Endodermal cell (in vitro differentiated cells): ENCODE measurements around the gene KLHL24. TPM values are rescaled to one million over a fixed set of nuclear protein-coding genes. Genes with fewer than 3 reads are reported as not detected.

Experiments used
- DNase-seq: peaks from one replicate; pipeline ENCODE4 v3.0.0-alpha.2; 2017
- H3K27ac ChIP-seq: 2 replicates; pipeline ENCODE4 v1.5.1; 2013; ENCODE audit warnings: mild to moderate bottlenecking, low read depth, low read length, moderate library complexity
- H3K27me3 ChIP-seq: 2 replicates; pipeline ENCODE4 v1.6.1; 2013; ENCODE audit warnings: mild to moderate bottlenecking, low read length, moderate library complexity; ENCODE audit not compliant: insufficient read depth, control insufficient read depth, poor library complexity, severe bottlenecking
- H3K36me3 ChIP-seq: 2 replicates; pipeline ENCODE4 v1.7.0; 2013; ENCODE audit warnings: mild to moderate bottlenecking, low read length, moderate library complexity; ENCODE audit not compliant: control insufficient read depth, insufficient read depth
- H3K4me1 ChIP-seq: one replicate; pipeline ENCODE4 v1.7.0; 2013; ENCODE audit warnings: low read length; ENCODE audit not compliant: control insufficient read depth, insufficient read depth
- H3K4me3 ChIP-seq: 2 replicates; pipeline ENCODE4 v1.5.1; 2013; ENCODE audit warnings: mild to moderate bottlenecking, low read length, moderate library complexity
- H3K9ac ChIP-seq: 2 replicates; pipeline ENCODE4 v1.6.1; 2013; ENCODE audit warnings: mild to moderate bottlenecking, low read length, moderate library complexity; ENCODE audit not compliant: poor library complexity, severe bottlenecking; ENCODE audit errors: extremely low read depth
- H3K9me3 ChIP-seq: 2 replicates; pipeline ENCODE4 v1.6.1; 2013; ENCODE audit warnings: mild to moderate bottlenecking, low read length, moderate library complexity; ENCODE audit not compliant: control insufficient read depth
- H3K27ac Mint-ChIP-seq: 2 replicates; pipeline ENCODE4 v1.8.0; 2020; ENCODE audit warnings: mixed read lengths
- H3K27me3 Mint-ChIP-seq: 2 replicates; pipeline ENCODE4 v1.8.0; 2021; ENCODE audit warnings: mild to moderate bottlenecking, mixed read lengths; ENCODE audit not compliant: insufficient read depth
- H3K36me3 Mint-ChIP-seq: 2 replicates; pipeline ENCODE4 v1.8.0; 2020; ENCODE audit warnings: low read depth, mixed read lengths
- H3K4me1 Mint-ChIP-seq: 2 replicates; pipeline ENCODE4 v1.8.0; 2020; ENCODE audit warnings: mixed read lengths
- H3K4me3 Mint-ChIP-seq: 2 replicates; pipeline ENCODE4 v1.8.0; 2020; ENCODE audit warnings: mild to moderate bottlenecking, moderate library complexity, mixed read lengths
- H3K9me3 Mint-ChIP-seq: 2 replicates; pipeline ENCODE4 v1.8.0; 2020; ENCODE audit warnings: mild to moderate bottlenecking, mixed read lengths
- WGBS, 2 experiments: methylation state at CpG; one replicate each; pipeline versions ENCODE4 v1.1.5 to v1.1.7; 2013; ENCODE audit warnings: missing lambda C conversion rate in 2 of 2, mixed read lengths in 1 of 2; ENCODE audit not compliant: insufficient coverage in 1 of 2, insufficient read length in 1 of 2; 5-methylcytosine and 5-hydroxymethylcytosine counted together
- total RNA-seq, 2 donors: library from RNA; stranded (reverse); fragmentation: NEBNext Ultra II Directional in 1 of 2; extraction: Animal tissue kit (Norgen Biotek cat#: 25700) in 1 of 2; gene quantifications; 2 replicates in 1 of 2; 3 replicates in 1 of 2; pipeline ENCODE4 v1.2.1, GENCODE V29; 2021
- TF ChIP-seq, protein P1 (sequence below): fragments of 200-600 bp; sonication (generic); conservative IDR thresholded peaks from 2 replicates; pipeline ENCODE4 v1.5.0; 2021; ENCODE audit warnings: antibody characterized with exemption, mild to moderate bottlenecking

KLHL24 gene
- total RNA-seq, 2 donors from 2014 or later, result 29.9 to 39.9 TPM

GRCh38 chr3:183650554-183650953, 15.1 kb downstream of the KLHL24 start:
- peaks cover 48% of the 10 kb centered on the region for H3K36me3 ChIP-seq
- H3K27me3 Mint-ChIP-seq, result no peaks in the 10 kb centered on the region
- H3K27ac ChIP-seq, result no peak overlapping the region
- peaks cover 55% of the 10 kb centered on the region for H3K9me3 ChIP-seq
- H3K4me3 ChIP-seq, result no peak overlapping the region
- H3K27me3 ChIP-seq, result no peaks in the 10 kb centered on the region
- H3K36me3 Mint-ChIP-seq, result peaks cover 62% of the 10 kb centered on the region
- no peak for DNase-seq
- no peak overlapping the region for H3K4me3 Mint-ChIP-seq
- no peaks in the 10 kb centered on the region for H3K4me1 ChIP-seq
- WGBS, 2 experiments, result 97 to 100% methylated on average over 2 to 4 of the region's 4 CpGs
- no peak overlapping the region for H3K9ac ChIP-seq
- peaks cover 50% of the 10 kb centered on the region for H3K9me3 Mint-ChIP-seq
- no peak overlapping the region for H3K27ac Mint-ChIP-seq
- TF ChIP-seq, protein P1, sequence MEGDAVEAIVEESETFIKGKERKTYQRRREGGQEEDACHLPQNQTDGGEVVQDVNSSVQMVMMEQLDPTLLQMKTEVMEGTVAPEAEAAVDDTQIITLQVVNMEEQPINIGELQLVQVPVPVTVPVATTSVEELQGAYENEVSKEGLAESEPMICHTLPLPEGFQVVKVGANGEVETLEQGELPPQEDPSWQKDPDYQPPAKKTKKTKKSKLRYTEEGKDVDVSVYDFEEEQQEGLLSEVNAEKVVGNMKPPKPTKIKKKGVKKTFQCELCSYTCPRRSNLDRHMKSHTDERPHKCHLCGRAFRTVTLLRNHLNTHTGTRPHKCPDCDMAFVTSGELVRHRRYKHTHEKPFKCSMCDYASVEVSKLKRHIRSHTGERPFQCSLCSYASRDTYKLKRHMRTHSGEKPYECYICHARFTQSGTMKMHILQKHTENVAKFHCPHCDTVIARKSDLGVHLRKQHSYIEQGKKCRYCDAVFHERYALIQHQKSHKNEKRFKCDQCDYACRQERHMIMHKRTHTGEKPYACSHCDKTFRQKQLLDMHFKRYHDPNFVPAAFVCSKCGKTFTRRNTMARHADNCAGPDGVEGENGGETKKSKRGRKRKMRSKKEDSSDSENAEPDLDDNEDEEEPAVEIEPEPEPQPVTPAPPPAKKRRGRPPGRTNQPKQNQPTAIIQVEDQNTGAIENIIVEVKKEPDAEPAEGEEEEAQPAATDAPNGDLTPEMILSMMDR, result no peak
- H3K4me1 Mint-ChIP-seq, result no peaks in the 10 kb centered on the region

DNA sequence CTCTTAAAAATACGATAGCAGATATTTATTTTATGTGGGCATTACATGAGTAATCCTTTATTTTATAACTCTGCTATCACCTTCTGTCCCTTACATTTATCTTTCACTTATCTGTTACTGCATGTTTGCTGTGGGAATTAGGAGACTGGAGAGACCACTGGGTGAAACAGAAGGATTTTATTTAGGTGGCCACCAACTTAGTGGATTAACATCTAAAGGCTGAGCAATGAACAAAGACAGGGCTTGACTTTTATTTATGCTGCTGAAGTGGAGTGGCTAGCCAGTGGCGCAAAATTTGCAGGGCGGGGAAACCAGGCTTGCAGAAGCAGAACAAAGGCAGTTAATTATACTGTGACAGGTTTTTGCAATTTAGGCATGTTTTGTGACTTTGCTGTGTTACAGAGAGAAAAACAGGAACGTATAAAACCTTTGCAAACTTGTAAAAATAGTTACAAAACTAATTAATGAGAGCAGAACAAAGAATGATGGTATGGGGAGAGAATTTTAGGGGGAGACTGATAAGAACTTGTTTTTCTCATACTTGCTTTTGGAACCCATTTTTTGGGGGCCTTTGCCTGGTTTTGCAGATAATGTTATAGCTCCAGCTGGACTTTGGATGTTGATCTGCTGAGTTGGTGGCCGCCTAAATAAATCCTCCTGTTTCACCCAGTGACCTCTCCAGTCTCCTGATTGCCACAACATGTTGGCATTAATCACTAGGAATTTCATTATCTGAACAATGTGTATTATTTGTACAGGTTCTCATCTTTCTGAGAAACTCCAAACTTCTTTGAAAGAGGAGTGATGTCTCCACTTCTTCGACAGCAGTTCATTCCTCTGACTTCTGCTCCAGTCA, 18.0 kb downstream of the KLHL24 start:
- peaks cover 71% of the 10 kb centered on the region for H3K36me3 Mint-ChIP-seq
- TF ChIP-seq, protein P1, result no peak
- Histone ChIP-seq H3K27ac (no peak overlapping the region), H3K4me3 (peak overlapping the region; percentile 52), H3K4me1 (no peaks in the 10 kb centered on the region), H3K9me3 (peaks cover 72% of the 10 kb centered on the region), H3K27me3 (no peaks in the 10 kb centered on the region), H3K36me3 (peaks cover 48% of the 10 kb centered on the region), H3K9ac (no peak overlapping the region)
- H3K27me3 Mint-ChIP-seq, result no peaks in the 10 kb centered on the region
- DNase-seq, result no peak
- 96 to 100% methylated on average over 5 to 6 of the region's 6 CpGs for WGBS, 2 experiments
- H3K4me1 Mint-ChIP-seq, result no peaks in the 10 kb centered on the region
- peaks cover 65% of the 10 kb centered on the region for H3K9me3 Mint-ChIP-seq
- H3K27ac Mint-ChIP-seq, result no peak overlapping the region
- H3K4me3 Mint-ChIP-seq, result no peak overlapping the region

- H3K9me3 Mint-ChIP-seq, result peaks cover 63% of the 10 kb centered on the region
- Histone ChIP-seq H3K36me3 (peaks cover 52% of the 10 kb centered on the region), H3K9me3 (peaks cover 72% of the 10 kb centered on the region), H3K27me3 (no peaks in the 10 kb centered on the region), H3K4me1 (no peaks in the 10 kb centered on the region), H3K27ac (no peak overlapping the region), H3K9ac (no peak overlapping the region), H3K4me3 (peak overlapping the region; percentile 63)
- no peaks in the 10 kb centered on the region for H3K27me3 Mint-ChIP-seq
- no peak overlapping the region for H3K4me3 Mint-ChIP-seq
- no peak for DNase-seq
- H3K36me3 Mint-ChIP-seq, result peaks cover 73% of the 10 kb centered on the region
- H3K4me1 Mint-ChIP-seq, result no peaks in the 10 kb centered on the region
- 86 to 100% methylated on average over 1 of the region's 1 CpG for WGBS, 2 experiments
- TF ChIP-seq, protein P1, result no peak
- H3K27ac Mint-ChIP-seq, result no peak overlapping the region
These were observed 19.3 kb downstream of the KLHL24 start for GRCh38 chr3:183654727-183655126.
